Small intestine (tissue), 7 donors: Measurements from ENCODE around the gene STYXL1. TPM values are rescaled to one million over a fixed set of nuclear protein-coding genes. Genes with fewer than 3 reads are reported as not detected.

ENCODE experiments used
- DNase-seq, 2 donors: peaks; one replicate each; pipeline versions ENCODE4 v3.0.0 to v3.0.0-alpha.2; 2013
- FAIRE-seq: peaks from 2 replicates; lab custom pipeline; 2012; peaks lifted over from hg19 to GRCh38; lab: Jason Lieb, UNC
- H3K27ac ChIP-seq, 3 donors: one replicate each; pipeline ENCODE4 v1.5.1; 2013; ENCODE audit warnings: low read length in 2 of 3, mild to moderate bottlenecking in 2 of 3, control low read depth in 1 of 3, inconsistent platforms in 1 of 3, low read depth in 1 of 3, moderate library complexity in 1 of 3
- H3K27me3 ChIP-seq, 3 donors: one replicate each; pipeline ENCODE4 v1.6.1; 2013; ENCODE audit warnings: low read length in 3 of 3, inconsistent platforms in 1 of 3; ENCODE audit not compliant: control insufficient read depth in 3 of 3, insufficient read depth in 3 of 3
- H3K36me3 ChIP-seq, 3 donors: one replicate each; pipeline ENCODE4 v1.6.1; 2013; ENCODE audit warnings: low read length in 3 of 3, inconsistent platforms in 1 of 3, low read depth in 1 of 3, mild to moderate bottlenecking in 1 of 3, moderate library complexity in 1 of 3; ENCODE audit not compliant: control insufficient read depth in 3 of 3, insufficient read depth in 2 of 3
- H3K4me1 ChIP-seq, 3 donors: one replicate each; pipeline ENCODE4 v1.6.1; 2013; ENCODE audit warnings: low read length in 2 of 3, inconsistent platforms in 1 of 3, low read depth in 1 of 3, mild to moderate bottlenecking in 1 of 3, moderate library complexity in 1 of 3; ENCODE audit not compliant: control insufficient read depth in 3 of 3, insufficient read depth in 2 of 3
- H3K4me3 ChIP-seq, 3 donors: one replicate each; pipeline ENCODE4 v1.5.1; 2013; ENCODE audit warnings: low read length in 3 of 3, control low read depth in 1 of 3, inconsistent platforms in 1 of 3, low read depth in 1 of 3, mild to moderate bottlenecking in 1 of 3, moderate library complexity in 1 of 3
- H3K9me3 ChIP-seq, 2 donors: one replicate each; pipeline ENCODE4 v1.6.1; 2013; ENCODE audit warnings: low read depth in 1 of 2, low read length in 1 of 2; ENCODE audit not compliant: control insufficient read depth in 2 of 2, insufficient read depth in 1 of 2
- WGBS, 3 donors: extraction: QIAGEN DNeasy Blood & Tissue Kit; methylation state at CpG; one replicate each; pipeline ENCODE4 v1.1.7; 2013; 5-methylcytosine and 5-hydroxymethylcytosine counted together
- polyA plus RNA-seq, 4 donors: library from polyadenylated mRNA; stranded (reverse) in 3 of 4; unstranded in 1 of 4; fragments of 200-250 nt in 3 of 4; fragments of 120-200 nt in 1 of 4; gene quantifications; one replicate each; pipeline versions ENCODE4 v1.2.1 to v1.2.3, GENCODE V29; 2013
- donor health status: healthy with polysubstance abuse.
- donor health status: control.
- donor health status: control.
- donor health status: Bipolar disorder and iron deficiency.
- donor health status: healthy.

STYXL1 gene
- polyA plus RNA-seq, 4 donors = 25.9 to 62.3 (median 39.9) TPM

GRCh38 chr7:75980430-75981202 is 67.2 kb downstream of the STYXL1 start:
- Histone ChIP-seq H3K27ac (peak overlapping the region; percentile 21 to 92 (median 38)), H3K36me3 (peaks cover 6 to 78% (median 18%) of the 10 kb centered on the region in 3 donors), H3K9me3 (no peaks in the 10 kb centered on the region), H3K4me1 (peaks cover 0 to 17% (median 0%) of the 10 kb centered on the region in 3 donors), H3K4me3 (peak overlapping the region in 1 of 3 donors; percentile 14), H3K27me3 (no peaks in the 10 kb centered on the region)
- FAIRE-seq (no peak), DNase-seq (no peak)
- WGBS, 3 donors = 64 to 80% (median 70%) methylated on average over 24 to 29 of the region's 29 CpGs

GRCh38 chr7:75979759-75980429 is 67.9 kb downstream of the STYXL1 start:
- FAIRE-seq (no peak), DNase-seq (peak; percentile 76 to 97)
- Histone ChIP-seq H3K4me3 (no peak overlapping the region), H3K27ac (peak overlapping the region; percentile 55 to 92 (median 74)), H3K36me3 (peaks cover 6 to 74% (median 18%) of the 10 kb centered on the region in 3 donors), H3K4me1 (peaks cover 0 to 17% (median 0%) of the 10 kb centered on the region in 3 donors), H3K27me3 (no peaks in the 10 kb centered on the region), H3K9me3 (no peaks in the 10 kb centered on the region)
- WGBS, 3 donors = 30 to 63% (median 39%) methylated on average over 22 of the region's 22 CpGs

GRCh38 chr7:75977743-75978142 is 70.1 kb downstream of the STYXL1 start:
- FAIRE-seq (no peak), DNase-seq (no peak)
- Histone ChIP-seq H3K27me3 (no peaks in the 10 kb centered on the region), H3K27ac (no peak overlapping the region), H3K36me3 (peaks cover 6 to 69% (median 11%) of the 10 kb centered on the region in 3 donors), H3K4me1 (peaks cover 0 to 17% (median 0%) of the 10 kb centered on the region in 3 donors), H3K4me3 (no peak overlapping the region), H3K9me3 (no peaks in the 10 kb centered on the region)
- 72 to 90% (median 87%) methylated on average over 8 of the region's 8 CpGs for WGBS, 3 donors

GRCh38 chr7:75971961-75972763 is 75.6 kb downstream of the STYXL1 start:
- 70 to 80% (median 79%) methylated on average over 19 of the region's 19 CpGs for WGBS, 3 donors
- peaks cover 0 to 51% (median 24%) of the 10 kb centered on the region in 3 donors for H3K36me3 ChIP-seq
- peak overlapping the region in 2 of 3 donors; percentile 30 to 42 for H3K27ac ChIP-seq
- no peaks in the 10 kb centered on the region for H3K9me3 ChIP-seq
- H3K4me1 ChIP-seq = peaks cover 0 to 7% (median 0%) of the 10 kb centered on the region in 3 donors
- no peaks in the 10 kb centered on the region for H3K27me3 ChIP-seq
- FAIRE-seq (no peak), DNase-seq (no peak)
- H3K4me3 ChIP-seq = no peak overlapping the region

GRCh38 chr7:75971309-75971960 is 76.4 kb downstream of the STYXL1 start:
- peak overlapping the region in 1 of 3 donors; percentile 30 for H3K27ac ChIP-seq
- no peaks in the 10 kb centered on the region for H3K27me3 ChIP-seq
- WGBS, 3 donors = 71 to 78% (median 76%) methylated on average over 14 of the region's 14 CpGs
- no peaks in the 10 kb centered on the region for H3K9me3 ChIP-seq
- FAIRE-seq (no peak), DNase-seq (peak in 1 of 2 donors; percentile 43)
- H3K36me3 ChIP-seq = peaks cover 0 to 54% (median 24%) of the 10 kb centered on the region in 3 donors
- H3K4me3 ChIP-seq = no peak overlapping the region
- H3K4me1 ChIP-seq = peaks cover 0 to 7% (median 0%) of the 10 kb centered on the region in 3 donors

- FAIRE-seq (no peak), DNase-seq (no peak)
- Histone ChIP-seq H3K27ac (peak overlapping the region in 1 of 3 donors; percentile 55), H3K9me3 (no peaks in the 10 kb centered on the region), H3K36me3 (peaks cover 0 to 66% (median 30%) of the 10 kb centered on the region in 3 donors), H3K27me3 (no peaks in the 10 kb centered on the region), H3K4me3 (no peak overlapping the region), H3K4me1 (peaks cover 0 to 7% (median 3%) of the 10 kb centered on the region in 3 donors)
- 90 to 94% (median 94%) methylated on average over 30 of the region's 30 CpGs for WGBS, 3 donors
Observed at GRCh38 chr7:75969704-75970498, 77.9 kb downstream of the STYXL1 start.

GRCh38 chr7:75969182-75969581 is 78.6 kb downstream of the STYXL1 start:
- Histone ChIP-seq H3K27ac (peak overlapping the region in 1 of 3 donors; percentile 55), H3K36me3 (peaks cover 0 to 65% (median 30%) of the 10 kb centered on the region in 3 donors), H3K27me3 (no peaks in the 10 kb centered on the region), H3K9me3 (no peaks in the 10 kb centered on the region), H3K4me3 (no peak overlapping the region), H3K4me1 (peaks cover 0 to 7% (median 3%) of the 10 kb centered on the region in 3 donors)
- FAIRE-seq = no peak
- no peak for DNase-seq
- WGBS, 3 donors = 74 to 86% (median 79%) methylated on average over 13 of the region's 13 CpGs
